C4-2B (cell line): ENCODE data around the gene PTPN1.
A peak's percentile ranks its signal among the peaks of the same experiment; 100 is the strongest.

Experiments
- H3K27ac ChIP-seq: fragments of 450-650 bp; 2 replicates; pipeline ENCODE4 v1.5.1; 2017
- ZFX ChIP-seq: fragments of 450-650 bp; IDR thresholded peaks from 2 replicates; pipeline ENCODE4 v1.6.1; 2017
- TF ChIP-seq, protein P1 (sequence below): fragments of 450-650 bp; conservative IDR thresholded peaks from 2 replicates; pipeline ENCODE4 v1.5.1; 2017; ENCODE audit warnings: mild to moderate bottlenecking

PTPN1 gene

DNA sequence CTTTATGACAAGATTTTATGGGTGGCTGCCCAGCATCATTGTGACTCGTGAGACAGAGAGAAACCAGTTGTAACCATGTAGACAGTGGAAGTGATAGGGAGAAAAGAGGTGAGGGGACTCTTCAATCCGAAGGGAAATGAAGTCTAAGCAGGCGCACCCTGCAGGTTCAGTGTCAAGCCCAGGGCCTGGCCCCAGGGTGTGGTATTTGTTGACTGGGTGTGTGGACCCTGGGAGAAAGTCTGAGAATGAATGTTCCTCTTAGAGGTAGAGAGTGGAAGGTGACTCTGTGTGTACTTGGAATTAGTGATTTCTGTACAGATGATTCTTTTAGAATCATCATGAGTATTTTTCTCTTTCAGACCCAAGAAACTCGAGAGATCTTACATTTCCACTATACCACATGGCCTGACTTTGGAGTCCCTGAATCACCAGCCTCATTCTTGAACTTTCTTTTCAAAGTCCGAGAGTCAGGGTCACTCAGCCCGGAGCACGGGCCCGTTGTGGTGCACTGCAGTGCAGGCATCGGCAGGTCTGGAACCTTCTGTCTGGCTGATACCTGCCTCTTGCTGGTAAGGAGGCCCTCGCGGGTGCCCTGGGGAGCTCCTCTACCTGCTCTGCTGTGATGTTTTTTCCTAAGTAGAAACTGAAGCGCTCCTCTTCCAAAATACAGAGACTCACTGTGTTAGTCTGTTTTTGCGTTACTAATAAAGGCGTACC is 68.0 kb downstream of the PTPN1 start:
- no peak for TF ChIP-seq ZFX
- H3K27ac ChIP-seq = peak overlapping the region; percentile 34; the same call in 1 of the 2 replicates

DNA sequence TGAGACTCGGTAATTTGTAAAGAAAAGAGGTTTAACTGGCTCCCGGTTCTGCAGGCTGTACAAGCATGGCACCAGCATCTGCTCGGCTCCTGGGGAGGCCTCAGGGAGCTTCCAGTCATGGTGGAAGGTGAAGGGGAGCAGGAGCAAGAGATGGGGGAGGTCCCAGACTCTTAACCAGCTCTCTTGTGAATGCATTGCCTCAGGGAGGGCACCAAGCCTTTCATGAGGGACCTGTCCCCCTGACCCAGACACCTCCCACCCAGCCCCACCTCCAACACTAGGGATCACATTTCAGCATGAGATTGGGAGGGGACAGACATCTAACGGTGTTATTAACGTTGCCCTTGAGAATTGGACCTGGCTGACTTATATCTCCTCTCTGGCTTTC is 68.6 kb downstream of the PTPN1 start:
- H3K27ac ChIP-seq = no peak overlapping the region
- TF ChIP-seq, protein P1, sequence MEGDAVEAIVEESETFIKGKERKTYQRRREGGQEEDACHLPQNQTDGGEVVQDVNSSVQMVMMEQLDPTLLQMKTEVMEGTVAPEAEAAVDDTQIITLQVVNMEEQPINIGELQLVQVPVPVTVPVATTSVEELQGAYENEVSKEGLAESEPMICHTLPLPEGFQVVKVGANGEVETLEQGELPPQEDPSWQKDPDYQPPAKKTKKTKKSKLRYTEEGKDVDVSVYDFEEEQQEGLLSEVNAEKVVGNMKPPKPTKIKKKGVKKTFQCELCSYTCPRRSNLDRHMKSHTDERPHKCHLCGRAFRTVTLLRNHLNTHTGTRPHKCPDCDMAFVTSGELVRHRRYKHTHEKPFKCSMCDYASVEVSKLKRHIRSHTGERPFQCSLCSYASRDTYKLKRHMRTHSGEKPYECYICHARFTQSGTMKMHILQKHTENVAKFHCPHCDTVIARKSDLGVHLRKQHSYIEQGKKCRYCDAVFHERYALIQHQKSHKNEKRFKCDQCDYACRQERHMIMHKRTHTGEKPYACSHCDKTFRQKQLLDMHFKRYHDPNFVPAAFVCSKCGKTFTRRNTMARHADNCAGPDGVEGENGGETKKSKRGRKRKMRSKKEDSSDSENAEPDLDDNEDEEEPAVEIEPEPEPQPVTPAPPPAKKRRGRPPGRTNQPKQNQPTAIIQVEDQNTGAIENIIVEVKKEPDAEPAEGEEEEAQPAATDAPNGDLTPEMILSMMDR = no peak
- no peak for TF ChIP-seq ZFX

DNA sequence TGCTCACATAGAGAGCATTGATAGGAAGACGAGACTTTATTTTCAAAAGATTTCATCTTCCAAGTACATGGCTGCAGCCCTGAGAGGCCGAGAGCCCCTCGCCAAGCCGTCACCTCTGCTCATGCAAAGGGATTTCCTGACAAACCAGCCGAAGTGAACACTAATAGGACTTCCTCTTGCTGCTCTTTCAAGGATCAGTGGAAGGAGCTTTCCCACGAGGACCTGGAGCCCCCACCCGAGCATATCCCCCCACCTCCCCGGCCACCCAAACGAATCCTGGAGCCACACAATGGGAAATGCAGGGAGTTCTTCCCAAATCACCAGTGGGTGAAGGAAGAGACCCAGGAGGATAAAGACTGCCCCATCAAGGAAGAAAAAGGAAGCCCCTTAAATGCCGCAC is 69.3 kb downstream of the PTPN1 start:
- H3K27ac ChIP-seq = no peak overlapping the region
- TF ChIP-seq ZFX = no peak
- TF ChIP-seq, protein P1 = no peak

DNA sequence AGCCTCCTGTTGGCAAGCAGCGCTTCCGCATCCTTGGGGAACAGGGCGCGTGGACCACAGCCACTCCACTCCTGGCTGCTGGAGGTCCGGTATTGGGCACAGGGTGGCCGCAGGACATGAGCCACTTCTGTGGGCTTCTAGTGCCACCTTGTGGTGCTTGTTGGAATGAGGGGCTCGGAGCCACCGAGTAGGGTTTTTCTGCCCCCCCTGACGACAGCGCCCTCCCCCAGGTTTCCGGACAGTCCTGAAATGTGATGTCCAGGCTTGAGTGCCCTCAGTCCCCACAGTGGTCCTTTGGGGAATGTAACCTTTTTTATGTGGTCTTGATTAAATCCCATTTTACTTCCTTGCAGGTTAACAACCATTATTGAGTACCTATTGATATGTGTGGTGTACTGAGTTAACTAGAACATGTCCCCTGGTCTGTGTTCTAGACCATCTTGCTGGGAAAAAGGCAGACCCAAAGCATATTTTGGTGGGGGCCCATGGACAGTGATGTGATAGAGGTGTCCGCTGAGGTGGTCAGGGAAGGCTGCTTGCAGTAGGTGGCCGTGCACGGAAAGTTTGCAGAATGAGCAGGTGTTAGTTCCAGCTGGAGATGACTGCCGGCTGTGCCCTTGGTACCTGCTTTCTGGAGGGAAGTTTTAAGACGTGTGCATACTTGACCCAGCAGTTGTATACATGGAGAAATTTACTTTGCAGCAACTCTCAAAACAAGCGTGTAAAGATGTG is 70.0 kb downstream of the PTPN1 start:
- TF ChIP-seq, protein P1 = peak; percentile 90
- no peak for TF ChIP-seq ZFX
- H3K27ac ChIP-seq = no peak overlapping the region

DNA sequence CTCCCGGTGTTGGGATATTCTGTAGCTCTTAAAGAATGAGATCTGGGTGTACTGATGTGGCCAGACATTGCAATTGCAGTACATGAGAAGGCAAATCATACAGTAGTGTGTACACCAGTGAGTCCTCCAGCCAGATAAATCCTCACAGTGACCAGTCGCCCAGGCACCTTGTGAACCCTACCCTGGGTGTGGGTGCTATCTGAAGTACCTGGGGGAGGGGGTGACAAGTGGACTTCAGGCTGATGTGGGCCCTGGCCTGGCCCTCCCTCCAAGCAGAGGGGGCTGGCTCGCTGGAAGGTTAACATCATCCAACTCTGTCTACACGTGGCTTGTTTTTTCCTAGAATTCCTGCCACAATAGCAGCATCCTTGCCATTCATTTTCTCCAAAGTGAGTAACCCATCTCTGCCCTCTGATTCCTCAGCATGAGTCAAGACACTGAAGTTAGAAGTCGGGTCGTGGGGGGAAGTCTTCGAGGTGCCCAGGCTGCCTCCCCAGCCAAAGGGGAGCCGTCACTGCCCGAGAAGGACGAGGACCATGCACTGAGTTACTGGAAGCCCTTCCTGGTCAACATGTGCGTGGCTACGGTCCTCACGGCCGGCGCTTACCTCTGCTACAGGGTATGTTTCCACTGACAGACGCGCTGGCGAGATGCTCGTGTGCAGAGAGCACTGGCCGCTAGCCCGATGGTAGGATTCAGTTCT is 70.8 kb downstream of the PTPN1 start:
- TF ChIP-seq, protein P1 = no peak
- TF ChIP-seq ZFX = no peak
- H3K27ac ChIP-seq = no peak overlapping the region

DNA sequence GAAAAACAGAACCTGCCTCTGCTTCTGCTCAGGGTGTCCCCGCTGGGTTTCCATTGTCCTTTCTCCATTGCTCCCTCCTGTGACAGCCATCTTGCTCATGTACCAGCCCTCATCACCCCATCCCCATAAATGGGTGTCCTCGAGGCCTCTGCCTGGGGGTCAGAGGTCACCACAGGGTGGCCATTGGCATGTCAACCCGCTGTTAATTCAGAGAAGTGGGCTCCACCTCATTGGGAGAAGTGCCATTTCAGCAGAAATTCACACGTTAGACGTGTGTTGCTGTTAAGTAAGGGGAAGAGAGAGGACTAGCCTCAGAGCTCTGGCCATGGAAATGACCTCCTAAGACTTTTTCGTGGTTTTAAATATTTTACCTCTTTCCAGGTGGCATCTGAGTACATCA is 71.9 kb downstream of the PTPN1 start:
- TF ChIP-seq, protein P1 = no peak
- no peak for TF ChIP-seq ZFX
- H3K27ac ChIP-seq = no peak overlapping the region

DNA sequence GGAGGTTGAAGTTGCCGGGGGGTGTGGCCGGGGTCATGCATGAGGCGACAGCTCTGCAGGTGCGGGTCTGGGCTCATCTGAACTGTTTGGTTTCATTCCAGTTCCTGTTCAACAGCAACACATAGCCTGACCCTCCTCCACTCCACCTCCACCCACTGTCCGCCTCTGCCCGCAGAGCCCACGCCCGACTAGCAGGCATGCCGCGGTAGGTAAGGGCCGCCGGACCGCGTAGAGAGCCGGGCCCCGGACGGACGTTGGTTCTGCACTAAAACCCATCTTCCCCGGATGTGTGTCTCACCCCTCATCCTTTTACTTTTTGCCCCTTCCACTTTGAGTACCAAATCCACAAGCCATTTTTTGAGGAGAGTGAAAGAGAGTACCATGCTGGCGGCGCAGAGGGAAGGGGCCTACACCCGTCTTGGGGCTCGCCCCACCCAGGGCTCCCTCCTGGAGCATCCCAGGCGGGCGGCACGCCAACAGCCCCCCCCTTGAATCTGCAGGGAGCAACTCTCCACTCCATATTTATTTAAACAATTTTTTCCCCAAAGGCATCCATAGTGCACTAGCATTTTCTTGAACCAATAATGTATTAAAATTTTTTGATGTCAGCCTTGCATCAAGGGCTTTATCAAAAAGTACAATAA is 72.5 kb downstream of the PTPN1 start:
- TF ChIP-seq ZFX = no peak
- TF ChIP-seq, protein P1 = no peak
- no peak overlapping the region for H3K27ac ChIP-seq
